SH-SY5Y (cell line): ENCODE data around the gene PBX1.

ENCODE experiments used
- GATA2 ChIP-seq: IDR thresholded peaks from 2 replicates; pipeline ENCODE4 v1.6.1; 2011; ENCODE audit warnings: mild to moderate bottlenecking, low read depth, low read length
- GATA3 ChIP-seq: IDR thresholded peaks from 2 replicates; pipeline ENCODE4 v1.6.1; 2011; ENCODE audit warnings: low read depth, mild to moderate bottlenecking, low read length, moderate library complexity

DNA sequence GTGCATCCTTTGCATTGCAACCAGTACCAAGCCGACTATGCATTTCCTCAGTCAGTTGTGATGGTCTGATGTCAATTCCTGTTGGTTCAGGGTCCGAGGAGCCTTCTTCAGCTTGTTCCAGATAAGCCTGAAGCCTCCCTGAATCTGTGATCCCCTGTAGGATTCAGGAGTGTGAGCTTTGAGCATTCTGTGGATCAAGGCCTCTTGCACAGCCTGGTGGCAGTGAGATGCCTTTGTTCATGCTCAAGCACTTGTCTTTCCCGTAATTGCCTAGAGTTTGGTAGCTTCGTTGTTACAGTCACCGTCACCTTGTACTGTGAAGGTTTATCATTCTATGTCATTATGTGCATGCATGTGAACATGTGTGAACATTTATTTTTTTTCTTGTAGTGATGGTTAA is 103.5 kb downstream of the PBX1 start:
- TF ChIP-seq GATA3 (no peak), GATA2 (no peak)
